OCI-LY7 (cell line): Measurements from ENCODE around the gene PDZD2.

Experiments used
- CTCF ChIP-seq: fragments of 200-600 bp; sonication (generic); conservative IDR thresholded peaks from 2 replicates; pipeline ENCODE4 v1.5.1; 2014; ENCODE audit warnings: mild to moderate bottlenecking, antibody characterized with exemption, low read length, moderate library complexity, mixed read lengths
- EZH2phosphoT487 ChIP-seq: fragments of 200-600 bp; sonication (generic); IDR thresholded peaks from 2 replicates; pipeline ENCODE4 v1.6.1; 2018; ENCODE audit warnings: low read depth, borderline replicate concordance, mild to moderate bottlenecking, mixed run types, antibody characterized with exemption, low read length, moderate library complexity, mixed read lengths

GRCh38 chr5:31786090-31786631 lies 147.2 kb downstream of the PDZD2 start:
- no peak for TF ChIP-seq CTCF
- no peak for TF ChIP-seq EZH2phosphoT487
